PFSK-1 (cell line): ENCODE measurements around the gene MEA1.
A peak's percentile ranks its signal among the peaks of the same experiment; 100 is the strongest.

Source experiments
- POLR2AphosphoS5 ChIP-seq: IDR thresholded peaks from 2 replicates; pipeline ENCODE4 v1.6.1; 2012; ENCODE audit warnings: low read depth, mild to moderate bottlenecking, control low read depth, low read length, moderate library complexity
- SIN3A ChIP-seq: IDR thresholded peaks from 2 replicates; pipeline ENCODE4 v1.6.1; 2012; ENCODE audit warnings: mild to moderate bottlenecking, low read length, moderate library complexity, borderline replicate concordance; ENCODE audit not compliant: insufficient read depth
- TF ChIP-seq, protein P1 (sequence below), 2 experiments: IDR thresholded peaks; 2 replicates each; pipeline versions ENCODE4 v1.6.1 to v1.8.0; 2011 to 2012; ENCODE audit warnings: low read depth in 2 of 2, low read length in 2 of 2, control low read depth in 1 of 2, inconsistent platforms in 1 of 2, mild to moderate bottlenecking in 1 of 2, moderate library complexity in 1 of 2; ENCODE audit not compliant: insufficient read depth in 1 of 2

DNA sequence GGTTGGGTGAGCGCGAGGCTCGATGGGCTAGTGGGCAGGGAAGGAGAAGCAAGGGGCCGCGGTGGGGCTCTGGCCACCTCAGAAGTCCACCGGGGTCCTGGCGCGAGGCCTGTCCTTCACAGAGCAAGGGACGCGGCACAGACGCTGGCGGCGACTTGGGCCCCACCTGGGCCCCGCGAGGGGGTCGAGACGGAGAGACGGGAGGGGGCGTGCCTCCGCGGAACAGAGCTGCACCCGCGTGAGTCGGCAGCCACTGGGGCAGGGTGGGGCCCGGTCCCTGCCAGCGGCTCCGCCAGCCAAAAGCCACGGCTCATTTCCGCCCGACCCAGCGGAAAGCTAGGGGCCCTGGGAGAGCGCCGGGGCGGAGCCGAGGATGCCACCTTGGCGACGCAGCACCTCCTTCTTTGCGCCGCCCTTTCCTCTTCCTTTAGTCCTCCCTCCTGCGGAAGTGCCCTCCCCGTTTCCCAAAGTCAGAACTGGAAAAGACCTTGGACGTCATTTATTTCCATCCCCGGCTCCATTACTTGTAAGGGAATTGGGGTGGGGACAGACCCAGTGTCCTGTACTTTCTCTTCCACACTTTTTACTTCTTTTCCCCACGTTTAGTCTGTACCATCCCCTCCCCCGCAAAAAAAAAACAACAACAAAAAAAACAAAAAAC, 39.9 kb upstream of the MEA1 start, which contains the start of gene CUL7:
- TF ChIP-seq, protein P1, sequence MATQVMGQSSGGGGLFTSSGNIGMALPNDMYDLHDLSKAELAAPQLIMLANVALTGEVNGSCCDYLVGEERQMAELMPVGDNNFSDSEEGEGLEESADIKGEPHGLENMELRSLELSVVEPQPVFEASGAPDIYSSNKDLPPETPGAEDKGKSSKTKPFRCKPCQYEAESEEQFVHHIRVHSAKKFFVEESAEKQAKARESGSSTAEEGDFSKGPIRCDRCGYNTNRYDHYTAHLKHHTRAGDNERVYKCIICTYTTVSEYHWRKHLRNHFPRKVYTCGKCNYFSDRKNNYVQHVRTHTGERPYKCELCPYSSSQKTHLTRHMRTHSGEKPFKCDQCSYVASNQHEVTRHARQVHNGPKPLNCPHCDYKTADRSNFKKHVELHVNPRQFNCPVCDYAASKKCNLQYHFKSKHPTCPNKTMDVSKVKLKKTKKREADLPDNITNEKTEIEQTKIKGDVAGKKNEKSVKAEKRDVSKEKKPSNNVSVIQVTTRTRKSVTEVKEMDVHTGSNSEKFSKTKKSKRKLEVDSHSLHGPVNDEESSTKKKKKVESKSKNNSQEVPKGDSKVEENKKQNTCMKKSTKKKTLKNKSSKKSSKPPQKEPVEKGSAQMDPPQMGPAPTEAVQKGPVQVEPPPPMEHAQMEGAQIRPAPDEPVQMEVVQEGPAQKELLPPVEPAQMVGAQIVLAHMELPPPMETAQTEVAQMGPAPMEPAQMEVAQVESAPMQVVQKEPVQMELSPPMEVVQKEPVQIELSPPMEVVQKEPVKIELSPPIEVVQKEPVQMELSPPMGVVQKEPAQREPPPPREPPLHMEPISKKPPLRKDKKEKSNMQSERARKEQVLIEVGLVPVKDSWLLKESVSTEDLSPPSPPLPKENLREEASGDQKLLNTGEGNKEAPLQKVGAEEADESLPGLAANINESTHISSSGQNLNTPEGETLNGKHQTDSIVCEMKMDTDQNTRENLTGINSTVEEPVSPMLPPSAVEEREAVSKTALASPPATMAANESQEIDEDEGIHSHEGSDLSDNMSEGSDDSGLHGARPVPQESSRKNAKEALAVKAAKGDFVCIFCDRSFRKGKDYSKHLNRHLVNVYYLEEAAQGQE (IDR thresholded peaks at IDR 0.05; ENCODE audit: insufficient read depth in 1 of 2, low read depth in 2 of 2, low read length in 2 of 2): no peak
- TF ChIP-seq SIN3A (no peak), POLR2AphosphoS5 (peak; percentile 99)
